H1 (cell line): Measurements from ENCODE around the gene CPHXL2. TPM values are rescaled to one million over a fixed set of nuclear protein-coding genes. Genes with fewer than 3 reads are reported as not detected.

Source experiments
- CTCF ChIA-PET: fragments of 300-600 bp; sonication (Branson Sonifier 250); formaldehyde crosslinking; loops from one replicate; lab custom pipeline; 2021; ENCODE audit not compliant: partially characterized antibody; lab: Charles Lee
- POLR2A ChIA-PET: fragments of 300-600 bp; sonication (Branson Sonifier 250); formaldehyde crosslinking; loops from one replicate; lab custom pipeline; 2021; ENCODE audit warnings: inconsistent platforms; ENCODE audit not compliant: partially characterized antibody; lab: Charles Lee
- DNase-seq, 2 experiments: peaks; one replicate each; pipeline versions ENCODE4 v3.0.0 to v3.0.0-alpha.2; 2010 to 2022; ENCODE audit warnings: low spot score in 2 of 2, low read depth in 1 of 2, mixed read lengths in 1 of 2
- FAIRE-seq: peaks from 2 replicates; lab custom pipeline; 2011; peaks lifted over from hg19 to GRCh38; lab: Jason Lieb, UNC
- H2AFZ ChIP-seq: 2 replicates; pipeline ENCODE4 v1.8.1; 2012; ENCODE audit warnings: low read length, inconsistent platforms
- H2AK5ac ChIP-seq: 2 replicates; pipeline ENCODE4 v1.6.1; 2013; ENCODE audit warnings: low read depth, low read length
- H2BK120ac ChIP-seq: replicated peaks from 2 replicates; pipeline ENCODE3; 2013; ENCODE audit warnings: low read depth, low read length, inconsistent platforms
- H2BK12ac ChIP-seq: 2 replicates; pipeline ENCODE4 v1.6.1; 2013; ENCODE audit warnings: low read depth, low read length
- H2BK15ac ChIP-seq: 2 replicates; pipeline ENCODE4 v1.6.1; 2013; ENCODE audit warnings: low read length
- H2BK20ac ChIP-seq: 2 replicates; pipeline ENCODE4 v1.6.1; 2013; ENCODE audit warnings: low read length
- H2BK5ac ChIP-seq: 2 replicates; pipeline ENCODE4 v1.6.1; 2013; ENCODE audit warnings: low read depth, low read length
- H3K14ac ChIP-seq: 2 replicates; pipeline ENCODE4 v1.6.1; 2013; ENCODE audit warnings: inconsistent platforms; ENCODE audit not compliant: insufficient read length
- H3K18ac ChIP-seq: 2 replicates; pipeline ENCODE4 v1.6.1; 2013; ENCODE audit warnings: low read length; ENCODE audit errors: extremely low read depth
- H3K23ac ChIP-seq: 2 replicates; pipeline ENCODE4 v1.6.1; 2013; ENCODE audit warnings: inconsistent platforms; ENCODE audit not compliant: insufficient read length
- H3K23me2 ChIP-seq: 2 replicates; pipeline ENCODE4 v1.6.1; 2013; ENCODE audit warnings: low read depth, low read length
- H3K27ac ChIP-seq: 2 replicates; pipeline ENCODE4 v1.6.1; 2011; ENCODE audit warnings: low read depth, low read length, inconsistent platforms
- H3K27me3 ChIP-seq, 4 experiments: replicated peaks in 1 of 4; 1 replicate in 1 of 4; 2 replicates in 3 of 4; pipeline versions ENCODE4 v1.6.1 to v1.8.1; 2011 to 2013; ENCODE audit warnings: low read length in 3 of 4, mild to moderate bottlenecking in 3 of 4, inconsistent platforms in 2 of 4, mixed read lengths in 2 of 4, moderate library complexity in 1 of 4; ENCODE audit not compliant: control insufficient read depth in 3 of 4, insufficient read depth in 3 of 4; ENCODE audit errors: extremely low read depth in 1 of 4
- H3K36me3 ChIP-seq, 4 experiments: 2 replicates each; pipeline versions ENCODE4 v1.6.1 to v1.8.1; 2011 to 2013; ENCODE audit warnings: mild to moderate bottlenecking in 4 of 4, low read length in 3 of 4, moderate library complexity in 2 of 4, control low read depth in 1 of 4, inconsistent platforms in 1 of 4; ENCODE audit not compliant: insufficient read depth in 4 of 4, control insufficient read depth in 2 of 4
- H3K4ac ChIP-seq: replicated peaks from 2 replicates; pipeline ENCODE3; 2013; ENCODE audit warnings: low read length, low read depth, mixed read lengths, inconsistent platforms; ENCODE audit not compliant: insufficient read length
- H3K4me1 ChIP-seq, 4 experiments: replicated peaks in 1 of 4; 1 replicate in 1 of 4; 2 replicates in 3 of 4; pipeline versions ENCODE4 v1.6.1 to v1.8.1; 2011 to 2013; ENCODE audit warnings: low read length in 3 of 4, inconsistent platforms in 2 of 4, mixed read lengths in 1 of 4; ENCODE audit not compliant: insufficient read depth in 4 of 4, control insufficient read depth in 3 of 4
- H3K4me2 ChIP-seq, 2 experiments: 2 replicates each; pipeline versions ENCODE4 v1.6.1 to v1.8.1; 2011 to 2013; ENCODE audit warnings: low read depth in 2 of 2, low read length in 2 of 2, control low read depth in 1 of 2, inconsistent platforms in 1 of 2, mild to moderate bottlenecking in 1 of 2; ENCODE audit not compliant: insufficient read depth in 1 of 2
- H3K4me3 ChIP-seq, 4 experiments: fragments of 200-600, 300-600 bp in 1 of 4; sonication (generic), shearing (Covaris generic), sonication (Bioruptor Twin) in 1 of 4; 2 replicates each; pipeline versions ENCODE4 v1.5.1 to v1.8.1; 2011 to 2016; ENCODE audit warnings: low read length in 4 of 4, low read depth in 3 of 4, control low read depth in 2 of 4, inconsistent platforms in 2 of 4, mild to moderate bottlenecking in 2 of 4, mixed read lengths in 1 of 4, moderate library complexity in 1 of 4; ENCODE audit not compliant: insufficient read depth in 2 of 4; ENCODE audit errors: extremely low read depth in 1 of 4
- H3K56ac ChIP-seq: replicated peaks from 2 replicates; pipeline ENCODE3; 2013; ENCODE audit warnings: low read depth, mild to moderate bottlenecking, mixed read lengths, low read length, inconsistent platforms; ENCODE audit not compliant: insufficient read length
- H3K79me1 ChIP-seq: 2 replicates; pipeline ENCODE4 v1.6.1; 2013; ENCODE audit warnings: low read depth, low read length, control low read depth
- H3K79me2 ChIP-seq, 2 experiments: 2 replicates each; pipeline versions ENCODE4 v1.6.1 to v1.8.1; 2012 to 2013; ENCODE audit warnings: low read length in 2 of 2, mild to moderate bottlenecking in 2 of 2, inconsistent platforms in 1 of 2; ENCODE audit not compliant: insufficient read depth in 2 of 2, control insufficient read depth in 1 of 2
- H3K9ac ChIP-seq, 4 experiments: replicated peaks in 1 of 4; 1 replicate in 1 of 4; 2 replicates in 3 of 4; pipeline versions ENCODE4 v1.6.1 to v1.8.1; 2011 to 2013; ENCODE audit warnings: low read depth in 3 of 4, low read length in 3 of 4, control low read depth in 2 of 4, mild to moderate bottlenecking in 2 of 4, moderate library complexity in 2 of 4, inconsistent platforms in 1 of 4; ENCODE audit errors: extremely low read depth in 1 of 4
- H3K9me3 ChIP-seq, 2 experiments: 2 replicates each; pipeline versions ENCODE4 v1.6.1 to v1.8.1; 2012 to 2013; ENCODE audit warnings: mild to moderate bottlenecking in 2 of 2, moderate library complexity in 2 of 2, control low read depth in 1 of 2, inconsistent platforms in 1 of 2, low read depth in 1 of 2, low read length in 1 of 2, mixed read lengths in 1 of 2; ENCODE audit not compliant: insufficient read depth in 2 of 2
- H4K20me1 ChIP-seq, 2 experiments: replicated peaks in 1 of 2; 2 replicates each; pipeline versions ENCODE3 to v1.8.1; 2011 to 2013; ENCODE audit warnings: inconsistent platforms in 2 of 2, low read length in 2 of 2, mild to moderate bottlenecking in 1 of 2; ENCODE audit not compliant: insufficient read depth in 2 of 2, control insufficient read depth in 1 of 2
- H4K5ac ChIP-seq: 2 replicates; pipeline ENCODE4 v1.6.1; 2013; ENCODE audit warnings: low read length, low read depth, mixed read lengths, inconsistent platforms; ENCODE audit not compliant: insufficient read length
- H4K8ac ChIP-seq: 2 replicates; pipeline ENCODE4 v1.8.0; 2013; ENCODE audit warnings: mild to moderate bottlenecking, moderate library complexity, low read length, inconsistent platforms; ENCODE audit not compliant: insufficient read depth; ENCODE audit errors: extremely low read depth
- H4K91ac ChIP-seq: replicated peaks from 2 replicates; pipeline ENCODE3; 2013; ENCODE audit warnings: low read length, mixed read lengths, inconsistent platforms; ENCODE audit not compliant: insufficient read length
- BCL11A ChIP-seq, 2 experiments: IDR thresholded peaks; one replicate each; pipeline ENCODE4 v1.6.1; 2011; ENCODE audit warnings: low read depth in 2 of 2, low read length in 2 of 2, mild to moderate bottlenecking in 2 of 2
- CBX5 ChIP-seq: fragments of 300-800, 300-1000 bp; sonication (generic); IDR thresholded peaks from 2 replicates; pipeline ENCODE4 v1.7.1; 2016; ENCODE audit warnings: antibody characterized with exemption, low read length, low read depth
- CHD2 ChIP-seq: IDR thresholded peaks from 2 replicates; pipeline ENCODE4 v1.6.1; 2012; ENCODE audit warnings: low read length, improper control_type of control experiment
- EGR1 ChIP-seq: IDR thresholded peaks from 2 replicates; pipeline ENCODE4 v1.6.1; 2011; ENCODE audit warnings: low read depth, low read length, borderline replicate concordance
- KDM1A ChIP-seq: fragments of 200-600, 300-600 bp; sonication (generic); IDR thresholded peaks from 2 replicates; pipeline ENCODE4 v1.7.1; 2016; ENCODE audit warnings: mild to moderate bottlenecking, low read length, borderline replicate concordance
- WGBS, 2 experiments: shearing (Covaris generic) in 1 of 2; methylation state at CpG; one replicate each; pipeline versions ENCODE4 v1.1.6 to v1.1.7; 2013 to 2015; ENCODE audit warnings: low lambda C conversion rate in 2 of 2, mixed read lengths in 2 of 2, inconsistent platforms in 1 of 2, low coverage in 1 of 2, missing lambda C conversion rate in 1 of 2; ENCODE audit not compliant: insufficient replicate concordance in 2 of 2, insufficient coverage in 1 of 2, insufficient read length in 1 of 2; ENCODE audit errors: extremely low coverage in 1 of 2, missing lambda C conversion rate in 1 of 2; 5-methylcytosine and 5-hydroxymethylcytosine counted together
- polyA plus RNA-seq, 7 experiments: library from polyadenylated mRNA; depleted of rRNA in 3 of 7; stranded (reverse) in 5 of 7; unstranded in 2 of 7; fragments of >200 nt in 5 of 7; fragments of 200-250 nt in 2 of 7; gene quantifications; 1 replicate in 5 of 7; 2 replicates in 1 of 7; 4 replicates in 1 of 7; pipeline versions ENCODE4 v1.2.1 to v1.2.3, GENCODE V29; 2011 to 2013; ENCODE audit warnings: missing spikeins in 2 of 7, mixed read lengths in 2 of 7
- total RNA-seq: library from RNA; stranded (reverse); fragmentation: NEBNext Ultra II Directional; extraction: Animal tissue kit (Norgen Biotek cat#: 25700); gene quantifications from 2 replicates; pipeline ENCODE4 v1.2.1, GENCODE V29; 2021

The CPHXL2 gene
- total and polyA plus RNA-seq, 2 of the 8 experiments (the other 6 are each of a cell fraction or from before 2014, with no cell fraction given), result not detected

DNA sequence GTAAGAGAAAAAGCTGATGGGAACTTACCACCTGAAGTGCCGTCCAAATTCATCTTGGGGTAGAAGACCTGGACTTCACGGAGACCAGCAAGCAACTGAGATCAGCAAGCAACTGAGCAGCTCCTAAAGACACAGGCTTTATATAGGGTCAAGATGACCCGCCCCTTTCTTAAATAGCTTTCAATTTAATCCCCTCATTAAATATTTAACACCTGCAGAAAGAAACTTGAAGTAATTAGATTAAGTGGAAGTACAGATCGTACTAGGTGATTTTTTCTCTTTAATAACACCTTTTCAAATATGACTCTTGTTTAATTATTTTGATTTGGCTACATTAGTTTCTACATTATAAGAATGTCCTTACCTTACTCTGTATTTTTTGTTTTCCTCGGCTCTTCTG lies 49.6 kb upstream of the CPHXL2 start, which contains the start of gene CPHXL:
CPHXL (minus strand) TSS at position 101 of the 400 bp plus-strand sequence; CDS start at position 53, 48 bp downstream.
- H3K18ac ChIP-seq, result no peak within 1 kb of the TSS
- no peaks in the 10 kb centered on the region for H3K4me1 ChIP-seq
- H2BK120ac ChIP-seq, result no peak within 1 kb of the TSS
- no peaks in the 10 kb centered on the region; a peak in 2 of 4 replicates for H3K9me3 ChIP-seq
- no peaks in the 10 kb centered on the region; the same call in 1 of the 2 replicates for H3K23me2 ChIP-seq
- no peak within 1 kb of the TSS for H3K4me2 ChIP-seq
- H2BK12ac ChIP-seq, result no peak within 1 kb of the TSS
- no peak within 1 kb of the TSS for H3K23ac ChIP-seq
- FAIRE-seq, result no peak
- no peak within 1 kb of the TSS for H4K8ac ChIP-seq
- no peak within 1 kb of the TSS for H2AK5ac ChIP-seq
- H3K9ac ChIP-seq, result no peak within 1 kb of the TSS
- no peak for DNase-seq
- H3K36me3 ChIP-seq, result no peaks in the 10 kb centered on the region; a peak in 1 of 8 replicates
- ChIA-PET POLR2A (no interaction called here), CTCF (interaction anchor here (0.5 to 0.8 kb wide), 2 partner anchors 13 to 30 kb away, joined by 3 to 4 read pairs; no protein-coding TSS in a partner anchor)
- no peak within 1 kb of the TSS for H3K56ac ChIP-seq
- H3K14ac ChIP-seq, result no peak within 1 kb of the TSS
- no peaks in the 10 kb centered on the region for H3K79me1 ChIP-seq
- H4K20me1 ChIP-seq, result no peaks in the 10 kb centered on the region
- H2BK5ac ChIP-seq, result no peak within 1 kb of the TSS
- no peak within 1 kb of the TSS for H4K5ac ChIP-seq
- TF ChIP-seq BCL11A (IDR thresholded peaks at IDR 0.05; ENCODE audit: low read depth in 2 of 2, low read length in 2 of 2) (no peak), KDM1A (no peak), CBX5 (no peak), EGR1 (no peak), CHD2 (no peak)
- no peaks in the 10 kb centered on the region for H3K27me3 ChIP-seq
- H2BK20ac ChIP-seq, result no peak within 1 kb of the TSS
- H4K91ac ChIP-seq, result no peak within 1 kb of the TSS
- H3K4ac ChIP-seq, result no peak within 1 kb of the TSS
- H3K27ac ChIP-seq, result no peak within 1 kb of the TSS
- no peak within 1 kb of the TSS for H2BK15ac ChIP-seq
- 88% methylated on average over 5 of the region's 5 CpGs; no CpG with 5 or more reads in 1 of the 2 experiments for WGBS, 2 experiments
- H2AFZ ChIP-seq, result no peak within 1 kb of the TSS
- H3K4me3 ChIP-seq, result no peak within 1 kb of the TSS
- H3K79me2 ChIP-seq, result no peaks in the 10 kb centered on the region
